Activated CD8-positive, alpha-beta memory T cell treated with anti-CD3 and anti-CD28 coated beads, Interleukin-2, amount 50 U/mL, for 48 hours (primary cell): ENCODE measurements around the gene HS6ST1.
A peak's percentile ranks its signal among the peaks of the same experiment; 100 is the strongest.

Source experiments
- DNase-seq: peaks from one replicate; pipeline ENCODE4 v3.0.0-alpha.2; 2020

HS6ST1 gene

GRCh38 chr2:128347701-128348539, 29.3 kb upstream of the HS6ST1 start:
- DNase-seq, result peak; percentile 34

DNA sequence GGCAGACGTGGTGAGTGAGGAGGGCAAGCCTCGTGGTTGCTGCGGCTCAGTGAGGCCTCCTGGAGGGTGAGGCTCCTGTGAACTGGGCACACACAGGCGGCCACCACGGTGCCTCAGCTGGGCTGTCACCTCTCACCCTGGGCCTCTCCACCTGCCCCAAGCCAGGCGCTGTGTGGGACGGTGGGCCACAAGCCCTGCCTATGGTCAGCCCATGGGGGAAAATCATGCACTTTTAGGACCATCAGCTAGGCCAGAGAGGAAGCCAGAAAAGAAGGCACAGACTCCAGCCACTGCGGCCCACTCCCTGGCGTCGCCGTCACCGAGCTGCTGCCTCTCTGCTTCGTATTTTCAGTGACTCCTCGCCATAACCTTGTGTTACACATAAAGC, 28.5 kb upstream of the HS6ST1 start:
- DNase-seq, result peak; percentile 3

DNA sequence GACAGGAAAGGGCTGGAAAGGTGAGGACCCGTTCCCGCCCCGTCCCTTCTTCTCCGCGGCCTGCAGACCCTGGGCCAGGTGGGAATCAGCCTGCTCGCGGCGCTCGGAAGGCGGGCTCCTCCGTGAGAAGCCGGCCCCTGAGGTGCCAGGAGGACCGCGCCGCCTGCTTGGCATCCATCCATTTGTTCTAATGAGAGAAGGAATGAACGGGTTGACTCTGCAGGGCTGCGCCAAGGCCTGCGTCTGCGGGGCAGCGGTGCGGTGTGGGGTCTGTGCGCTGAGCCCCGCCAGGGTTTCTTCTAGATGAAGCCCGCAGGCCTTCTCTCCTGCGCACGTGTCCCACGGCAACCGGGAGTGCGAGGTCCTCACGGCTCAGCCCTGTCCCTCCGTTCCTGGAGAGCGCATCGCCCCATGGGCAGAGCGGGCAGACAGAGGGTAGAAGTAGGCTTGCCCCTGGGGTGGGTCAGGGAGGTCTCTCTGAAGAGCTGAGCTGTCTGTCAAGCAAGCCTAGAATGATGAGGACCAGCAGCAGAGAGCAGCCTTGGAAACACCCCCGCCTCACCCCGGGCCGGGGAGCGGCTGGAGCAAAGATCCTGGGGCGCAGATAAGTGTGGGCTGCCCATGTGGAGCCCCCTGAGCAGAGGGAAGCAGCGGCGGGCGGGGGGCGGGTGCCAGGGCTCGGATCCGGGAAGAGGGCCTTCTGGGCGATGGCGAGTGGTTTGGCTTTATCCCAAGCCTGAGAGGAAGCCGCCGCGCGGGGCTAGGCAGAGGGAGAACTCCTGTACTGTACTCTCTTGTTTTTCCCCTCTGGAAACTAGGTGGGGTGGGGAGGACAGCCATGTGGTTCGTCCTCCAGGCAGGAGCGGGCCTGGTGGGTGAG, 27.9 kb upstream of the HS6ST1 start:
- DNase-seq, result no peak

DNA sequence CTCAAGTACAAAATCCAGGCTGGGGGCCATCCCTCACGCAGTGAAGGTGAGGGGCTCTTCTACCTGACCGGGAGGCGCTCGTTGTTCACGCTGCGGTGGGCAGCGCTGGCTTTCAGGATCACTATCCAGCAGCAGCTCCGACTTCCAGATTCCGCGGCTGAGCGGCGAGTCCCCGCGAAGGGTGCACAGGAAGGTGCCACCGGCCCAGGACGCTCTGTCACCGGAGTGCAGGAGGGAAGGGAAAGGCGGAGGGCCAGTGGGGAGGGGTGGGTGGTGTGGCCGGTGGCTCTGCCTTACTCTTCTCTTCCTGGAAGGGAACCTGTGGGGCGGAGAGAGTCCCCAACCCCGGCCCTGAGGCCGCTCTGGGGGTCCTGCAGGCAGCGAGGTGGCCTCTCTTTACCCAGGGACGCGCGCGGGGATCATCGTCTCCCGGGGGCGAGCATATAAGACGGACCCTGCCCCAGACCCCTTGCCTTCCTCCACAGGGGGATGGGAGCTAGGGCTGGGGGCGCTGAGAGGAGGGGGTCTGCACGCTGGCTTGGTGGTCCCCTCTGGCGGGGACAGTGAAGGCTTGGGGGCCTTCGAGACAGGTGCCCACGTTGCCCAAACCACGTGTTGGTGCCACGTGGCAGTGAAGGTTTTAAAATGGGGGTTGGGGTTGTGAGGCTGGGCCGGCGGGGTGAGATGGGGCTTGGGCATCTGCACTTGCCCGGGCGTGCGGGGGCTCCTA, 26.9 kb upstream of the HS6ST1 start:
- DNase-seq, result no peak

DNA sequence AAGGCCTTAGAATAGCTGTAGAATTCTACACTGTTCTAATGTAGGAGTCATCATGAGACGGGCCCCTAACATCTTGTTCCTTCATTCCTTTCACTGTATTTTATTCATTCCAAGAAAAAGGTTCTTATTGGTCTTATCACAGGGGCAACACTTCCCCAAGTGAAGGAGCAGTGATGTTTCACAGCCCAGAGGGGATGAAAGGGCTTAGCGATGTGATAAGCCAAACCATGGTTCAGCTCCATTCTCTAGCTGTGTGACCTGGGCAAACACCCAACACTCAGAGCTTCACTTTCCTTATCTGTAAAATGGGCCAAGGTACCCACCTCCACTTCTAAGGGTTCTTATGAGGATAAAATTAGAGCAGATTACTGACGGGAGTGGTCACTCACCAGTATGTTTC, 25.4 kb upstream of the HS6ST1 start:
- DNase-seq, result no peak

DNA sequence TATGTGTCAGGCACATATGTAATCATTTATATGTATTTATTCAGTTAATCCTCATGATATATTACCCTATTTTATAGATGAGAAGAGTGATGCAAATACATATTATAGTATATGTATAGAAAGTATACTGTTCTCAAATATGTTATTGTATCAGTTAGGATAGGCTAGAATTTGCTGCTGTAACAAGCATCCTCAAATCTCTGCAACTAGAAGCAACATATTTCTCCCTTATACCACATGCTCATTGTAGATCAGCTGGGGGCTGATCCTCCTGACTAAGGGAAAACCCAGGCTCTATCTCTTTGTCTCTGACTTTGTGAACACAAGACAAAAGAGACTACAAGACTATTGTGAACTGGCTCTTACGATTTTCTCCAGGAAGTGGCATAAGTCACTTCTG, 24.8 kb upstream of the HS6ST1 start:
- no peak for DNase-seq

GRCh38 chr2:128342550-128342949, 23.9 kb upstream of the HS6ST1 start:
- DNase-seq, result no peak

GRCh38 chr2:128341621-128342020, 23.0 kb upstream of the HS6ST1 start:
- DNase-seq, result no peak

- no peak for DNase-seq
These were observed 13.5 kb upstream of the HS6ST1 start for GRCh38 chr2:128332091-128332634.

GRCh38 chr2:128330583-128330982, 11.9 kb upstream of the HS6ST1 start:
- DNase-seq, result no peak

GRCh38 chr2:128329607-128330006, 10.9 kb upstream of the HS6ST1 start:
- no peak for DNase-seq

DNA sequence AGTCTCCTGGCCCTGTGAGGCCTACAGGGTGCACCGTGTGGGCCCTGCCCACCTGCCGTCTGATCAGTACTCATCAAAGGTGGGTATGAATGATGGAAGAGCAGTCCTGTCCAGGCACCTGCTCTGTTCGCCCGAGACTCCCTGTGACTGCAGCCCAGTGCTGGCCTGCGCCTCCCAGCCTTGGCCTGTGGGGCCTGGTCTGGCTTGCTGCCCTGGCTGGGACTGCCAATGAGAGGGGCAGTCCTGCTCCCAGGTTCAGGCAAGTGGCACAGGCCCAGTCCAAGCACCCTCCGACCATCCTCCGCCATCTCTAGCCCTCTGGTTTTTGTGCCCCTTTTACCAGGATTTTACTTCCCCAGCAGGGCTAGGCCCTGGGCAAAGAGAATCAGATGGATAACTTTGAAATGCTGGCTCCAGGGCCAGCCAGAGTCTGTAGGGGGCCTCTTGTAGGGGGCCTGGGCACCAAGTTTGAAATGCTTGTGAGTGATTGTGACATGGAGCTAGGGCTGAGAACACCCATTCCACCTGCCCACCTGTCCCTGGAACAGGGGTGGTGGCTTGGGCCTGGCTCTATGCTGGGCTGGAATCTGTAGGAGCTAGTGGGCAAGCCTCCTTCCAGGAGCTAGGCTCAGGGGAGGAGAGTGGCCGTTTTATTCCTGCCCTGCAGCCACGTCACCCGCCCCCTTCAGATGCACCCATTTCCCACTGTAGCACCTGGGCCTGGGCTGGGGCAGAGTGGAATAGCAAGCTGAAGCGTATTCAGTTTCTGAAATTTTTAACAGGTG, 8.7 kb upstream of the HS6ST1 start:
- DNase-seq, result no peak

- no peak for DNase-seq
These were observed 7.7 kb upstream of the HS6ST1 start for GRCh38 chr2:128326346-128326745.

DNA sequence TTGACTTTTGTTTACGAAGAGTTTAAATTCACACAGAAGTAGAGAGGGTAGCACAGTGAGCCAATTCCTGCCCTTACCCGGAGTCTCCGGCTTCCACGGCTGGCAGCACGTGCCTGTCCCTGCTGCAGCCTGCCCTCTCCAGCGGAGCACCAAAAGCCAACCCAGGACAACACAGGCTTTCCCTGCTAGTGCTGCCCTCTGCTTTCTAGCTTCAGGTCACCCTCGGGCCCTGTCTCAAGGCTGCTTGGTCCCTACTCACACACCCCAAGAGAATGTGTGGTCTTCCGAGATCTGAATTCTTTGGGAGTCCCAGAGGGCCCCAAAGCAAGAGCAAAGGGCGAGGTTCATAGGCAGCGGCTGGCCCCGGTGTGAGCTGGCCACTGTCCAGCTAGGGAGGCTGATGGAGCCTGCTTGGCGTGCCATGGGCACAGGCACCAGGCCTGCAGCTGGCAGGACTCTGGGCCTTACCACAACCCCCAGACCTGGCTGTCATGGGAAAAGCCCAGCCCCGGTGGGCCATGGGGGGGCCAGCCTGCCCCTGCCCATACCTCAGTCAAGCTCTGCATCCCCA, 7.0 kb upstream of the HS6ST1 start:
- no peak for DNase-seq

DNA sequence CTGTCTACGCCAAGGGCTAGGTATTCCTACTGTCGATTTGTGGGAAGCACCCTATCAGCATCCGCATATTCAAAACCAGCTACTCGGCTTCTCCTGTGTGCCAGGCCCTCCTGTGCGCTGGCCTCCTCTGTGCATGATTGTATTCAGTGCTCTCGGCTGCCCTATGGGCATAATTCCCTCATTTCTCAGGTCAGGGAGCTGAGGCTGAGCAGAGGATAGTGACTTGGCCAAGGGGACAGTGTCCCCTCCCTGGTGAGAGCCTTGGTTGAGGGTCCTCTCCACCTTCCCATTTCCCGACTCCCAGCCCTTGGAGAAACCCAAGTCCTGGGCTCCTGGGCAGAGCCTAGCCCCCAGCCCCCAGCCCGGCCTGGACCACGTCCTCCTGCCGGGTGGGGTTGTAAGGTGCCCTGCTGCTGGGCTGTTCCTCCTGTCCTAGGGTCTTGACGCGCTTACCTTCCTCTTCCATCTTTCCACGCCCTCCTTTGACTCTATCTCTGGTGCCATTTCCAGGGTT, 6.3 kb upstream of the HS6ST1 start:
- DNase-seq, result peak; percentile 34

GRCh38 chr2:128324008-128324896, 5.6 kb upstream of the HS6ST1 start:
- peak; percentile 46 for DNase-seq

DNA sequence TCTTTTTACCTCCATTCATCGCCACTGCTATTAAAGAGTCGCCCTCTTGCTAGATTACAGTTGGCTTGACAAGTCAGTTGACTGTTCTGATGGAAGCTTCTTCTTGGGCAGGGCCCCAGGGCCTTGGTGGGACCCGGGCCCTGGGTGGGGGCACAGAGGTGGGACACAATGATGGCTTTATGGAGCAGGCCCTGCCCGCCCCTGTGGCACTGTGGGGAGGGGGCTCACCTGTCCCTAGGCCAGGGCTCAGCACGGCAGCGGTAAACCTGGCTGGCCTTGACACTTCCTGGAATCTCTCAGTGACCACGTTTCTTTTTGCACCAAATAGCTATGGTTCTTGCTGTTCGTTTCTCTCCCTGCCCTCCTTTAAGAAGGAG, 4.9 kb upstream of the HS6ST1 start:
- peak; percentile 44 for DNase-seq

GRCh38 chr2:128322715-128323554, 4.3 kb upstream of the HS6ST1 start:
- DNase-seq, result peak; percentile 52
